Astrocyte of the hippocampus (primary cell): ENCODE results near the gene DHCR7.
A peak's percentile ranks its signal among the peaks of the same experiment; 100 is the strongest.

Experiments used
- DNase-seq: peaks from one replicate; pipeline ENCODE4 v3.0.0; 2011; ENCODE audit warnings: low read depth, low spot score

DHCR7 gene, protein sequence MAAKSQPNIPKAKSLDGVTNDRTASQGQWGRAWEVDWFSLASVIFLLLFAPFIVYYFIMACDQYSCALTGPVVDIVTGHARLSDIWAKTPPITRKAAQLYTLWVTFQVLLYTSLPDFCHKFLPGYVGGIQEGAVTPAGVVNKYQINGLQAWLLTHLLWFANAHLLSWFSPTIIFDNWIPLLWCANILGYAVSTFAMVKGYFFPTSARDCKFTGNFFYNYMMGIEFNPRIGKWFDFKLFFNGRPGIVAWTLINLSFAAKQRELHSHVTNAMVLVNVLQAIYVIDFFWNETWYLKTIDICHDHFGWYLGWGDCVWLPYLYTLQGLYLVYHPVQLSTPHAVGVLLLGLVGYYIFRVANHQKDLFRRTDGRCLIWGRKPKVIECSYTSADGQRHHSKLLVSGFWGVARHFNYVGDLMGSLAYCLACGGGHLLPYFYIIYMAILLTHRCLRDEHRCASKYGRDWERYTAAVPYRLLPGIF

DNA sequence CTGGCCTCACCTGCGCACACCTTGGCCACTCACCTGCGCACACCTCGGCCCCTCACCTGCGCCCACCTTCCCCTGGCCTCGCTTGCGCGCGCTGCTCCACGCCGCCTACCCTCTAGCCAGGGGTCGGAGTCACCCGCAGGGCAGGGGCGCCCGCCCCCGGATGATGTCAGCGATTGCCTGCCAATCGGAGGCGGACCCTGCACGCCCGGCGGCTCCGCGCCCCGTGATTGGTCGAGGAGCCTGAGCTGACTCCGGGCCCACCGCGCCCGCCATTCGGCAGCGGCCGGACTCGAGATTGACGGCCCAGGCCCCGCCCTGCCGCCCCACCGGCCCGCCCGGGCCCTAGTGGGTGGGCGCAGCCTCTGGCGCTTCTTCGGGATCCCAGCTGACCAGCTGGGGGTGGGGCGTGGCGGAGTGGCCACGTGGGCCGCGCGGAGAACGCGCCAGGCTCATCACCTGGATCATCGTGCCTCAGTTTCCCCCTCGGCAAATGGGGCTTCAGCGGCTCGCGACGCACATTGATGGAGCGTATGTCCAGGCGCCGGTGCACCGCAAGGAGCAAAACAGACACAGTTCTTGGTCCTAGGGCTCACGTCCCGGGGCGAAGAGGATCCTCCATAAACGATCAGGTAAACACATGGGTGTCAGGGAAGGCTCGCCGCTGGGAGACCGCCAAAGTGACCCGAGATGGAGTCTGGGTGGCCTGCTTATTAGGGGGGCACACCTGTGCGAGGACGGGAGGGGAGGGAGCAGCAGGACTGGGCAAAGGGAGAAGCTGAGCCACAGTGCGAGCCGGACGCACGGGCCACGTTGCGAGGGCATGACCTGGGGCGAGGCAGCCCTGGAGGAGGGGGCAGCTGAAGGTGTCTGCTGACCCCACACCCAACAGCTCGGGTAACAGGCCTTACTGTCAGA lies at the start of gene DHCR7:
Gene DHCR7, minus strand, starts transcription at position 137 of the 915 bp plus-strand sequence. CDS start 3,441 bp downstream, outside the sequence.
- peak; percentile 99 for DNase-seq

GRCh38 chr11:71496421-71496820 lies 48.2 kb upstream of the DHCR7 start:
- DNase-seq = no peak

GRCh38 chr11:71495286-71496230 lies 47.4 kb upstream of the DHCR7 start:
- DNase-seq = no peak

DNA sequence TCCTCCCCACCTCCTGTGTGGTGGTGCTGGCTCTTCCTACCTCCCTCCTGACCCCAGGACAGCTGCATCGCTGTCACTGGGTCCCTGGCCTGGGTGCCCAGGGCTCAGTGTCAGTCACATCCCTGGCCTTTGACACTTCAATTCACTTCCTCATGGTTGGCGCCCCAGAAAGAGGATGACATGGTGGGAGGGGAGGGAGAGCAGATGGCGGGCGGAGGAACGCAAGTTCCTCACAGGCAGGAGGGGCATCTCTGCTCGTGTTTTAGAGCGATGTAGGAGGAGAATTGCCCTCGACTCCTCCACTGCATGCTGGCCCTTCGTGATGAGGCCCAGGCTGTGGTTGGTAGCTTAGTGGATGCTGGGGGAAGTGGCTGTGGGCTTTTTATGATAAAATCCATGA lies 43.7 kb upstream of the DHCR7 start:
- DNase-seq = no peak

DNA sequence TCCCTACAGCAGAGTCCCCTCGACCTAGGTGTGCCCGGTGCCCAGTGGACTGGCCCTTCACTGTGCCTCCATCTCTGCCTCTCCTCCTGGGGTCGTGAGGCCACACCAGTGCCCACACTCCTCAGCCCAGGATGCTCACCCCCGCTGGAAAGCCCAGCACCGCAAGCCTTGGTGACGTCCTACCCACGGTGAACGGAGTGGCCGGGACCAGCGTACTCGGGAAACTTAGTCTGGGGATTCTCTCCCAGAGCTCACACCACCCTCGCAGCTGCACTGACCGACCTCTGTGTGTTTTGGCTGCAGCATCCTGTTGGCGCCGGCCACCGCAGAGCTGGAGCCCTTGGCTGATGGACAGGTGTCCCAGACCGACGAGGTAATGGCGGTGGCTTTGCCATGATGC lies 43.3 kb upstream of the DHCR7 start:
- DNase-seq = no peak

GRCh38 chr11:71490731-71491390 lies 42.7 kb upstream of the DHCR7 start:
- DNase-seq = no peak

- DNase-seq = no peak
Measured at GRCh38 chr11:71490044-71490730, 42.0 kb upstream of the DHCR7 start.

DNA sequence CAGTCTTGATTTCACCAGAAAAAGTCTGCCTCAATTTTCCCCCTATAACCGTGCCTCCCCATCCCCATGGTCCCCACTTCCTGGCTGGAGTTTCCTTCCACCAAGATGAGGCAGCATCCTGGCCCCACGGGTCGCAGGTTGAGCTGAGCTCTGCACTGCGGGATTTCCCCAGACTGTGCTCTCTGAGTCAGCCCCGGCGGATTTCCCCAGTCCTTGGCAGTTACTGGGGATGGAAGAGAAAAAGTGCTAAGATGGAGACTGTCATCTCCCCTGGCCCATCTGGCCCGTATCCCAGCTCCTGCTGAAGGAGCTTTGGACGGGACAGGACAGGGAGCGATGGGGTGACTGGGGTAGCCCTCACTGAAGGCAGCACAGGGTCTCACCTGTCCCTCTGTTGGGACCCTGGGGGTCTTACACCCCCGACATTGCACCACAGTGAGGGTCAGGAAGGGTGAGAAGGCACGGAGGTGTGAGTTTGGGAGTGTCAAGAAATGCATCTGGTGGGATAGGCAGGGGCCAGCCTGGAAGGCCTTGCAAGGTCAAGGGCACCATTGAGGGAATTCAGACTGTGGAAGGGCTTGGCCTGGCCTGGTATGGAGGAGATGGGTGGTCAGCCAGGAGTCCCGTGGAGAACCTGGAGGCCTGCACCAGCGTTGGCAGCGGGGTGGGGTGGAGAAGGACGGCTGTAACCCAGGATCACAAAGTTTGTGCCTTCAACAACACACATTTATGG lies 41.3 kb upstream of the DHCR7 start:
- DNase-seq = peak; percentile 29

GRCh38 chr11:71488681-71489270 lies 40.6 kb upstream of the DHCR7 start:
- DNase-seq = no peak

- no peak for DNase-seq
Measured at GRCh38 chr11:71486320-71486719, 38.1 kb upstream of the DHCR7 start.

GRCh38 chr11:71485466-71485865 lies 37.3 kb upstream of the DHCR7 start:
- DNase-seq = no peak

- DNase-seq = no peak
Measured at GRCh38 chr11:71485063-71485399, 36.8 kb upstream of the DHCR7 start.

DNA sequence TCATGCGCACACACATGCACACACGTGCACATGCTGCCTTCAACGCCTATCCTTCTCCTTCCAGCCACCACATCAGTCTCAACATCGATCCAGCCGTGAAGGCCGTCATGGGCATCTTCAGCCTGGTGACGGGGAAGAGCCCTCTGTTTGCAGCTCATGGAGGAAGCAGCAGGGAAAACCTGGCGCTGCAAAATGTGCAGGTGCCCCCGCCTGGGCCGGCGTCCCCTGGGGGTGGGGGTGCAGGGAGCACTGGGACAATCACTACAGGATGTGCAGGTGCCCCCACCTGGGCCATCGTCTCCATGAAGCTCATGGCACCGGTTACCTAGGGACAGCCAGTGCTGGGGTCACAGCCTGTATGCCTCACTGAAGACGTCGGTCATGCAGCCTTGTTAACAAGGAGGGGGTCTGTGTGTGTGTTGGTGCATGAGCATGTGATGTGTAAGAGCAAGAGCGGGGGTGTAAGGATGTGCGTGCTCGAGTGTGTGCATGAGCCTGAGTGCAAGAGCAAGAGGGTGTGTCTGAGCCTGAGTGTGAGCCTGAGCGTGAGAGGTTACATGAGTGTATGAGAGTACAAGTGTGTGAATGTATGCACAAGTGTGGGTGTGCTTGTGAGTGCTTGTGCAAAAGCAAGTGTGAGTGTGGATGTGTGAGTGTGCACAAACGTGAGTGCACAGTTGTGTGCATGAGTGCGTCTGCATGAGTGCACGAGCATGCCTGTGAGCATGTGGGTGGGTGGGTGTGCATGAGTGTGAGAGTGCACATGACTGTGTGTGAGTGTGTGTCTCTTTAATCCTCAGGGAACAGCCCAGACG lies 36.3 kb upstream of the DHCR7 start:
- DNase-seq = no peak

- DNase-seq = no peak
Measured at GRCh38 chr11:71483692-71484091, 35.5 kb upstream of the DHCR7 start.

GRCh38 chr11:71482746-71483364 lies 34.7 kb upstream of the DHCR7 start:
- no peak for DNase-seq

DNA sequence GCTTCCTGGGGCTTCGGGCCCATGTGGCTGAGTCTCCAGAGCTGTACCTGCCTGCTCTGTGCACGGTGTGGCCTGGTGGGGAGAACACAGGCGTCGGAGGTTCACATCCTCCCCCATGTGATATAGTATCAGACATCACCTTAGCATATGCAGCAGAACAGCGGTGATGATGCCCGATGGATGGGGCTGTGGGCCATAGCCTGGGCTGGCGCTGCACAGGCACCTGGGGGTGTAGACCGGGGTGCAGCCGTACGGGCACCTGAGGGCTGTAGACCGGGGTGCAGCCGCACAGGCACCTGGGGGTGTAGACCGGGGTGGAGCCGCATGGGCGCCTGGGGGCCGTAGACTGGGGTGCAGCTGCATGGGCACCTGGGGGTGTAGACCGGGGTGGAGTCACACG lies 34.0 kb upstream of the DHCR7 start:
- DNase-seq = no peak

- DNase-seq = no peak
Measured at GRCh38 chr11:71481101-71481960, 33.1 kb upstream of the DHCR7 start.
